ENCODE data around the gene CHST3.
"Not testable (repeated sequence)": the region's sequence is repeated elsewhere in the genome, so short reads cannot be mapped to it uniquely, and the experiment has no call there.

CHST3 gene

DNA sequence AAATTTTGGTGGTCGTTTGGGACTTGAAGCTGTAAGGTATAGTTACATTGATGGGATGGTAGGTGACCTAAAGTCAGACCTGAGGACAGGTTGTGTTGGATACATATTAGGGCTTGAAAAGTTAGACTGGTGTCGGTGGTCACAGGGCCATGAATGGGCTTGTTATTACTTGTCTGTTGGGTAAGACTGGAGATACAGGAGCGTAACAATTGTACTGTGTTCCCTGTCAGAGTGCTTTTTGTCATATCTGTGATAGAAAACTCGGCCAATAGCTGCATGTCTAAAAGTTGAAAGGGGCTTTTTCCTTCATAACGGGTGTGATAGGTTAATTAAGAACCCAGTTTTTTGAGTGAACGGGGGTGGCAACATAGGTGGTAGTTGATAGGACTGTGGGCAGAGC lies 13.5 kb upstream of the CHST3 start:
- DNase-seq: no peak

DNA sequence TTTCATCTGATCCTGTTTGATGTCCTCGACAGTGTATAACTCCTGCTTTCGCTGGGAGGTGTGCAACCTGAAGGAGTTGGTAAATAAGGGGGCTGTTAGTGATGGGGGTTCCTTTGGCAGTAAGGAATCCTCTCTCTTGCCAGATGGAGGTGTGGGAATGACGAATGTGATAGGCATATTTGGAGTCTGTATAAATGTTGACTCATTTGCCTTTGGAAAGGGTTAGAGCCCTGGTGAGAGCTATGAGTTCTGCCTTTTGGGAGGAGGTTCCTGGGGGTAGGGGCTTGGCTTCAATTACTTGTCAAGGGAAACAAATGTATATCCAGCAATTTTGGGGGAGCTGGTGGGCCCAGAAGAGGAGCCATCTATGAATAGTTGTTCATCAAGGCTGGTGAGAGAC lies 11.4 kb upstream of the CHST3 start:
- no peak for DNase-seq

DNA sequence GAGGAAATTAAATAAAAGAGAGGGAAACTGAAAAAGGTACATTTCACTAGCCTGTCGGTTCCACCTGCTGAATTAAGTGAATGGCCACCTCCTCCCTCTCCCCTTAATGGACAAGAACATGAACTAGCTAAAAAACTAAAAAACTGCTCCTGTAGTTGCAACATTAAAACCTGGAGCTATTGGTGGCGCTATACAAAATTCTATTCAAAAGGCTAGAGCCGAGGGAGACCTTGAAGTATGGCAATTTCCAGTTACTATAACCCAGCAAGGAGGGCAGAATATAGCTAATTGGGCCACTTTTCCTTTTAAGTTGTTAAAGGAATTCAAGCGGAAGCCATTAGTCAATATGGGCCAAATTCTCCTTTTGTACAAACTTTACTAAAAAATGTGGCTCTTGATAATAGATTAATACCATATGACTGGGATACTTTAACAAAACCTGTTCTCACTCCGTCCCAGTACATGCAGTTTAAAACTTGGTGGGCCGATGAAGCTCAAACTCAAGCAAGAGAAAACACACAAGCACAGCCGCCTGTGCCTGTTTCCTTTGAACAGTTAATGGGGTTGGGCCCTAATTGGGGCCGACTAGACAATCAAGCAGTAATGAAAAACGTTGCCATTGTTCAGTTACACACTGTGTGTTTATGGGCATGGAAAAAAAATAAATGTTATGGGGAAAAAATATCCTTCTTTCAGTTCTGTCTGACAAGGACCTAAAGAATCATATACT lies 6.5 kb upstream of the CHST3 start:
- no peak for DNase-seq

DNA sequence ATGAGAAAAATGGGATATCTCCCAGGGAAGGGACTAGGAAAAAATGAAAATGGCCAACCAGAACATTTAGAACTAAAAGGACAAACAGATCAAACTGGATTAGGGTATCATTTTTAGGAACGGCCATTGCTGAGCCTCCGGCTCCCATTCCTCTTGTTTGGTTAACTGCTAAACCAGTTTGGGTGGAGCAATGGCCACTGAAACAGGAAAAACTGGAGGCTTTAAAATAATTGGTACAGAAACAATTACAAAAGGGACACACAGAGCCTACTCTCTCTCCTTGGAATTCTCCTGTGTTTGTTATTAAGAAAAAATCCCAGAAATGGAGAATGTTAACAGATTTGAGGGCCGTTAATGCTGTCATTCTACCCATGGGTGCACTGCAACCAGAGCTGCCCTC lies 4.7 kb upstream of the CHST3 start:
- no peak for DNase-seq

DNA sequence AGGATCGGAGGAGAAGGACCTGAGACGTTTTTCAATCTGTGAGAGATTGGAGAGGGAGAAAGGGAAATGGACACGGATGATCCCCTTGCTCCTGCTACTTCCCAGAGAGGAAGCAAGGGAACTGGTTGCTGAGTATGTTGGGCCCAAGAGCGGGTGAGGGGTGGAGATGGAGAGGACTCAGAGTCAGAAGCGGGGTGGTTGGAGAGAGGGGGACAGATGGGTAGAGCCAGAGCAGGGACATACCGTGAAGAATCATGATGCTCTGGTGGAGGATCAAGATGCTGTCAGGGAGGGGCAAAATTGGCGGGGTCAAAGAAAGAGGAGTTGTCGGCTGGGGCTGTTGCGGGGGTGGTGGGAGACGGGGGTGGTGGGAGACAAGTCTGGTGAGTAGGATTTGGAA lies 2.4 kb upstream of the CHST3 start:
- DNase-seq: no peak

DNA sequence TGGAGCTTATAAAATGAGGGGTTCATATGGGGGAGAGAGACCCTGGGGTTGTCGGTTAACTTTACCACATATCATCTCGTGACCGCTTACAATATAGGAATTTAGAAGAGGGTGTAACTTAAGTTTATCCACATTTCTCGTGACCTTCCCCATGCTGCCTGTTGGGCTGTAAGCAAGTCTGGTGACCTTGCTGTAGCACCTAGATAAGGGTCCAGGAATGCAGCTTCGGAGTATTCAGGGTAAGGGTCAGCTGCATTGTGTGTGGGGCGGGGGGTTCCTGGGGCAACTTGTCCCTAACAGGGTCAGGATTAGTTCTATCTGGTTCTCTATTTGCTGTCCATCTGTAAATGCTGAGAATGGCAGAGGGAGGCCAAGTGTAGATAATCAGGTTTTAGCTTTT lies 1.3 kb upstream of the CHST3 start:
- no peak for DNase-seq

DNA sequence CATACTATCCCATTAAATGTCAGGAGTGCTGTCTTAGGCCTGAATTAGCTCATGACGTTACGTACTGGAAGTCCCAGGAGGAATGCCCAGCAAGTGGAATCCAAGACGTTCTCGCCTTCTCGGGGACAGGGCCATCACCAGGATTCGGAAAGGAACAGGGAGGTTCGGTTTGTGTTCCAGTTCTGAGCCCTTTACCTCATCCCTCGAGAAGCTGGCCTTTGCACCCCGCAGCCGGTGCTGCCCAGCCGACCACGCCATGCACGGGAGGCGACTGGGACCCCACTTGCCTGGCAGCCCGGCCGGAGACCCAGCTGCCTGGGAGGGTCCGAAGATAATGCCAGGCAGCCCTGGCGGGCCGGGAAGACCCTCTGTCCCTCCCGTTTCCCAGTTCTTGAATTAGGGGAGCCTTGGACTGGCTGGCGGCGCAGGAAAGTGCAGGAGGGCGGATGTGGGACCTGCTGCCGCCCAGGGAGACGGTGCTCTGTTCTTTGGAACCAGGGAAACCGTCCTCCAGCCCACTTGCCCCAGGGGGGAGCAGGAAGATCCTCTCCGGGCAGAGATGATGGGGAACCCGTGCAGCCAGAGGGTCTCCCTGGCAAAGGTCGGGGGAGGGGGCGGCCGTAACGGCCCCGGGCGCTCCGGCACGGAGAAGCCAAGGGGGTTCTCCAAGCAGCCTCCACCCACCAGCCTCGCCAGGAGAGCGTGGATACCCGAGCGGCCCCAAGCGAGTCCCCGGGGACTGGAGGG lies 671 bp upstream of the CHST3 start:
- no peak for DNase-seq

DNA sequence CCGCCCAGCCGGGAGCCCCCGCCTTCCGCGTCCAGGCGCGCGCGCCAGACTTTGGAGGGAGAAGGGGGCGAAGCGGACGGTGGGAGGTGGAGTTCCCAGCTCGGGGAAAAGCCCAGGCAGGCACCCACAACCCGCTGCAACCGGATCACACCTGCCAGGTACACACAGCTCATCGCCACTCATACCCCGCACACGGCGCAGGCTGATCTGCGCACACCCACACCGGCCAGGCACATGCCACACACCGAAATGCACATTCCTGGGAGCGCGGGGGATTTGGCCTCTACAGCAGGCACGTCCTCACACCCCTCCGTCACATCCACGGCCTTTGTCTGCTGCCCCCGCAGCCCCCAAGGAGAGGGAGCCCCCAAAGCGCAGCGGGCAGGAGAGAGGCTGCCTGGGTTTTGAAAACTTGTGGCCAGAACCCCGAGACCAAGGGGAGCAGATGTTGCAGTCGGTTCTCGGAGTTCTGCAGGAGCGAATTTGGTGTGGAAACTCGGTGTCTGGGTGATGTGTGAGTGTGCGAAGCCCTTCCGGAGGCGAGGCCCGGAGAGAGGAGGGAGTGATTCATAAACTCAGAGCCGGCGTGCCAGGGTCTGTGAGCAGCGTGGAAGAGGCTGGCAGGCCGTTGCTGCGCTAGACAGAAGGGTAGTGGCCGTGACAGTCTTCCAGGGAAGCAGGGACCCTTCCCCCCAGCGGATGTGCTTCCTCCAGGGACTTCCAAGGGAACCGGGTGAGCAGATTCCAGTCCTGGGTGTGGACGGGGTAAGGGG lies 734 bp downstream of the CHST3 start:
- DNase-seq: peak in 1 of 2 experiments; percentile 36

DNA sequence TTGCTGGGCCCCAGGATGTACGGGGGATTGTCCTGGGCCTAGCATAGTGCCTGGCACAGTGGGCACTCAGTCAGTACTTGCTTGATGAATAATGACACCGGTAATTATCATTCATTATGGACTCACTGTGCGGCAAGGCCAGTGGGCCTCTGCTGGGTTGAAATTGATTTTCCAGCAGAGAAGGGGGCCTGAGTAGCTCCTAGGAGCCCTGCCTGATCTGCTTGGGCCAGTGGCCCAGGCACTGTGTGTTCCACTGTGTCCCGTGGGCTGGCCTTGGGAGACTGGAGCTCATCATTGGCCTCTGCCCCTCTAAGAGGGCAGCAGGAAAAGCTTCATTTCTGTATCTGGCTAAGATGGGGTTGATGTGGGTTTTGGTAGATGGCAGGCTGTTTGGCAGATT lies 1.4 kb downstream of the CHST3 start:
- no peak for DNase-seq

DNA sequence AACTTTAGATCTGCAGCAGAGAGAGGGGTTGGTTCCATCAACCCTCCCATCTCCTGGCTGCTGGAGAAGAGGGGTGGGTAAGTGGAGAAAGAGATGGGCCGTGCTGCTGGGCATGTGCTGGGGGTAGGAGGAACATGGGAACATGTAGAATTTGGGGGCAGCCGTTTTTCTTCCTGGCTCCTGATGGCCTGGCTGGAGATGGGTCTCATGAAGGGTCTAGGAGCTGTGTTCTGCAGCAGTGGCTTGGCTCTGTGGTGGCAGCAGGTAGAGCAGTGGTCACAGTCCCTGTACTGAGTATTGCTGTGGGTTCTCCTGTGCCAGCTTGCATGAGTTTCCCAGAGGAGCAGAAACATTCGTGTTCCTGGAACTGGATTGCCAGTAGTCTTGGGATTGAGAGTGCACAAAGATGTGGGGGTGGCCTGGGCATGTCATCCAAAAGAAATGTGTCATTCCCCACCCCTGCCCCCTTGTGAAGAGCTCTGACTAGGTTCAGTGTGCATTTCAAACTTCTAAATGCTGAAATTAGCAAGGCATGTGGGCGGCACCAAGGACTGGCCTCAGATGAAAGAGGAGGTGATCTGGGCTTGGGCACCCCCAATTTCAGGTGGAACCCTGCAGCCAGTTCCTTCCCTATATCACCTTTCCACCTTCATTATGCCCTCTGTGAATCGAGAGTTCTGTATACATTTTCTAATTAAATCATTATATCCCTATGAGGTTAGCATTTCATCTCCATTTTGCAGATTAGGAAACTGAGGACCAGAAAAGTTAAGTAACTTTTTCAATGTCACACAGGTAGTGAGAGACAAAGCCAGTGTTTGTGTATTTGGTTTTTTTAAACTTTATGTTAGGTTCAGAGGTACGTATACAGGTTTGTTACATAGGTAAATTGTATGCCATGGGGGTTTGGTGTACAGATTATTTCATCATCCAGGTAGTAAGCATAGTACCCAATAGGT lies 2.1 kb downstream of the CHST3 start:
- DNase-seq: no peak

DNA sequence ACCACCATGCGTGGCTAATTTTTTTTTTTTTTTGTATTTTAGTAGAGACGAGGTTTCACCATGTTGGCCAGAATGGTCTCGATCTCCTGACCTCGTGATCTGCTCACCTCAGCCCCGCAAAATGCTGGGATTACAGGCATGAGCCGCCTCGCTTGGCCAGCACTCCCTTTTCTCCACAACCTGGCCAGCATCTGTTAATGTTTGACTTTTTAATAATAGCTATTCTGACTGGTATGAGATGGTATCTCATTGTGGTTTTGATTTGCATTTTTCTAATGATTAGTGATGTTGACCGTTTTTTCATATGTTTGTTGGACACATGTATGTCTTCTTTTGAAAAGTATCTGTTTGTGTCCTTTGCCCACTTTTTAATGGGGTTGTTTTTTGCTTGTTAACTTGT lies 3.8 kb downstream of the CHST3 start:
- not testable (repeated sequence) for DNase-seq

DNA sequence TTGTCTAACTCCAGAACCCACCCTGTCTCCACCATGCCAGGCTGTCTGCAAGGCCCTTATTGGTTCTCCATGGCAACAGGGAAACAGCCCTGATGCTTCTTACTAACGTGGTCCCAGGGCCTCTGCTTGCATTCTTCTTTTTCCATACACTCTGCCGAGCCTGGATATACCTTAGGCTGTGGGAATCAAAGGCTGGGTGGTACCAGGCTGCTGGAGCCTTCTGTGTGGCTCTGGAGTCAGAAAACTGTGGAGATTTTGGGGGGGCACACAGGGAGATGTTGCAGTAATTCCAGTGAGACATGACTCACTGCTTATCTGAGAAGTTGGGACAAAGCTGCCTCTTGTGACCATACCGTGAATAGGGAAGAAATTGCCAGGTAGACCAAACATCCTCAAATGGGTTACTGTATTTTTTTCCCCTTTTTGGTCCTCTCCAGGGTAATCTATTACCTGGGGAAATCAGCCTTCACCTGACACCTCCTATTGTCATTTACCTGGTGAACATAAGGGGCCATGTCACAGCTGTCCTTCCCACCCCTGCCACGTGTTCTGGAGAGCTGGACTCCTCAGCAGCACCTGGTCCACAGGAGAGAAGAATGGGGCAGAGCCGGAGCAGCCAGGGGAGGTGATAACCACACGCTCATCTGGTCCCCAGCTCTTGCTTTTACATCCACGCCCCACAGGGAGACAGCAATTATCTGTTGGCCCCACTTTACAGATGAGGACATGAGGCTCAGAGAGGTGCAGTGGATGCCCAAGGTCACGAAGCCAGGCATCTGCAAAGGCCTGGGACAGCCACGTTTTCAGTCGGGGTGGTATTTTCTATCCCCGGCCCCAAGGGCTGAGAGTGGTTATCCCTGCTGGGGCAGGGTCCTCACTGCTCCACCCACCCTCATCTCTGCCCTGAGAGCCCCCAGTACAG lies 4.6 kb downstream of the CHST3 start:
- no peak for DNase-seq

DNA sequence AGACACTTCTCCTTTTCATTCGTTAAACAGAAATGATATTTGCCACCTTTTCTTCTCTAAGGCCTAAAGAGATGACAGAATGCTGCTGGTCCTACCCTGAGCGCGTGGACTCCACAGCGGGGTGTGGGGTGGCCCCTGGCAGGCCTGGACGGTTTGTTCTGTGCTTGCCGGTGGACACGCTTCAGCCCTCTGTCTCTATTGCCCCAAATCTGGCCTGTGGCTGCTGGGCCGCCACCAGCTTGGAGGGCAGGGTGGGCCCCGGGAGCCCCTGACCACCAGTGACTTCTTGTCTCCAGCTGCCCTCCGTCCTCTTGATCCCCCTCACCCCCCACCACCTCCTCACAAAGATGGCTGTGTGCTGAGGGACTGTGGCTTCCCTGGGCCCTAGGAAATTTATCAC lies 5.7 kb downstream of the CHST3 start:
- DNase-seq: no peak

DNA sequence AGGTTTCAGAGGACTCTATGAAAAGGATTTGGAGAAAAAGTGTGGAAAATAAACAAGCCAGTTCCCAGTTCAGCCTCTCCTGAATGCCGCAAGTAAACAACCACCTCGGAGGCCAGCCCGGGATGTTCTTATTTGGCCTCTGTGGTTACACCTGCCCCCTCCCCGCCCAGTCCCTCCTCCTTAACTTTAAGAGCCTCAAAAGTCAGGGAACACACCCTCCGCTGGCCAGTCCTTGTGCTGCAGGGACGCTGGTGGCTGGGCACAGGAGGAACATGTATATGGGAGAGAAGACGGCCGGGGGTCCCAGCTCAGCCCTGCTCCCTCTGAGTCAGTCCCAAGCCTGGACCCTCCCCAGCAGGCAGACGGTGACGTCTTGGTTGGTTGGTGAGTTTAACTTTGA lies 6.1 kb downstream of the CHST3 start:
- no peak for DNase-seq

DNA sequence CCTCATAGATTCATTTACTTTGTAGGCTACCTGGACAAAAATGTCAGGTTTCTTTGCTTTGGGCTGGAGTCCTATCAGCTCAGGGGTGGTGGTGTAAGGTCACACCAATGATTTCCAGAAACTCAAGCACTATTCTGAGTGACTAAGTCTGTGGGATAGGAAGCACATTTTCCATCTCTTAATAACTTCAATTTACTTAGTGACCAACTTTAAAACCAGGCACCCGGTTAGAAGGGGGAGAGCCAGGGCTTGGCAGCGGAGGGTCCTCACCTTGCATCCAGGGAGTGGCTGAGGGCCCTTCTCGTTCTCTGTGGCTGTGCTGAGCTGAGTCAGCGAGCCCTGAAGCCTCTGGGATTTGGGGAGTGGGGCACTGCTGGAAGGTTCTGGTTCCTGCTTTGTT lies 6.7 kb downstream of the CHST3 start:
- no peak for DNase-seq

DNA sequence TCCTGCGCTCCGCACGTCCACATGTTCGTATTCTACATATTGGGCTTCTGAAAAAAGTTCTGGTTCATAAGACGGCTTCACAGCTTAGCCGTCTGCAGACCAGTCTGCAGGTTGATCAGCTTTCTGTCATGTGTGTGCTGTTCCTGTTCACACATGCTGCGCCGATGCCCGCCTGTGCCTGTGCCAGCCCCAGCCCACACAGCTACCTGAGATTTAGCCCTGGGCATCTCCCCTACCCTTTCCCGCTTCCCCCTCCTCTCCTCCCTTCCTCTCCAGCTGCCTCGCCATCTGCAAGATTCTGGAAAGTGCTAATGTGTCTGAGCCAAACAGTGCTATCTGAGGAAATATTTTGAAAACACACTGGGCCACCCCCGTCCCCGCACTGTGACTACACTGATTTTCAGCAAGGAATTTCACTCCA lies 7.1 kb downstream of the CHST3 start:
- no peak for DNase-seq

DNA sequence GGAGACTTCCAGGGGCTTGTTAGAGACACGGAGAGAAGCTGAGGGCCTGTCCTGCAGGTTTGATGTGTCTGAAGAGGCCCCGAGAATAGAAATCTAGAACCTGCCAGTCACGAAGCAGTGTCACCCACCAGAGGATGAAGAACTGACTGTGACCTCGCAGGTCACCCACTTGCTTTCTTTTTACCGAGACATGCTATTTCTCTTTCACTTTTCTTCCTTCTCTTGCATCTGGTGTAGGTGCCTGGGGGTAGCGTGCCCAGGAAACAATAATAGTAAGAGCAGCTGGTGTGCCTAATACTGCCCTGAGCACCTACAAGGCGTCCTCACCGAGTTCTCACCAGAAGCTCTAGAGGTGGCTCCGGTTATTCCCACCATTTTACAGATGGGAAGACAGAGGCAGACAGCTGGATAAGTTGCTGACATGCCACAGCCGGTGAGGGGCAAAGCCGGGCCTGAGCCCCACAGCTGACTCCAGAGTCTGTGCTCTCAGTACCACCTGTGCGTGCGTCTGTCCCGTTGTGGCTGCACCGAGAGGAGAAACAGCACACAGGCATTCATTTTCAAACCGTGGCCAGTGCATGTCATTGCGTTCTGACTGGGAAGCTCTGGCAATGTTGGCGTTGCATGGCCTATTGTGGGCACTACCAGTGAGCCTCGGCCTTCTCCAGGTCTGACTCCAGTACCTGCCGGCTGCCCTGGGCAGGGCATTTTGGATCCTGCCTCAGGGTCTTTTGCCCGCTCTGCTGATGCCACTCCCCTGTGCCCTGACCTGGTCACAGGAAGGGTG lies 7.8 kb downstream of the CHST3 start:
- DNase-seq: no peak

DNA sequence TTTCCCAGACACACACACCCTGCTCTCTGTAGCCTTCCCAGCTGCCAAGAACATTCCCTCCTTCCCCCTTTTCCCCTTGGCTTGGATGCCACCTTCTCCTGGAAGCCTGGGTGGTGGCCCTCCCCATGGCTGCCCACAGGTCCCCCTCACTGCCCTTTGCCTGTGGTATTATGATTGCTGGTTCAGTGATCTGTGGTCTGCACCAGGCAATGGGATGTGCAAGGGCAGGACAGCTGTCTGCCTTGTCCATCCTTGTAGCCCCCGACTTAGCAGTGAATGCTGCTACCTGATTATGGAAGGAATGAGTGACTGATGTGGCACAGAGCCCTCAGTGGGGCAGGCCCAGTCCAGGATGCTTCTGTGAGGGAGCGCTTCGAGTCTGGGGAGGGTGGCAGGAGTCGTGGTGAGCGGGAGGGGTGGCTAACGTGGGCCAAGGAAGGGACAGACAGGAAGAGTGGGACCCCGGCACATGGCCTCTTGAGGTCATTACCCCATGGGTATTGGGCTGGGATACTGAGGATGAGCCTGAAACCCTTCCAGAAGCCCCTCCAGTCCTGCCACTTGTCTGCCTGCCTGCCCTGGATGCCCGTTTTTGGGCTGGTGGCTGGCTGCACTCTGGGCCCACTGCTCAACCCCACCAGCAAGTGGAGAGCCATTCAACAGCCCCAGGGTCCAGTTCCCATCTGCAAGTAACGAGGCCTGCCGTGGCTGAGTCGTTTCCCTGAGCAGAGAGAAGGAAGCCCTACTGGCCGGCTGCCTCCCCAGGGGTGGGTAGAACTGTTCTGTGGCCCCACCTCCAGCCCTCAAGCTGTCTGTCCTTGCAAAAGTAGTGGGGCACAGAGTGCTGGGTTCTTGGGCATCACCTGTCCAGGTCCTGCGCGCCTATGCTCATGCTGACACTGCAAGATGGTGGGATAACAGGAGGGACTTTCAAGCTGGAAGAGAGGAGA lies 8.8 kb downstream of the CHST3 start:
- DNase-seq: no peak

DNA sequence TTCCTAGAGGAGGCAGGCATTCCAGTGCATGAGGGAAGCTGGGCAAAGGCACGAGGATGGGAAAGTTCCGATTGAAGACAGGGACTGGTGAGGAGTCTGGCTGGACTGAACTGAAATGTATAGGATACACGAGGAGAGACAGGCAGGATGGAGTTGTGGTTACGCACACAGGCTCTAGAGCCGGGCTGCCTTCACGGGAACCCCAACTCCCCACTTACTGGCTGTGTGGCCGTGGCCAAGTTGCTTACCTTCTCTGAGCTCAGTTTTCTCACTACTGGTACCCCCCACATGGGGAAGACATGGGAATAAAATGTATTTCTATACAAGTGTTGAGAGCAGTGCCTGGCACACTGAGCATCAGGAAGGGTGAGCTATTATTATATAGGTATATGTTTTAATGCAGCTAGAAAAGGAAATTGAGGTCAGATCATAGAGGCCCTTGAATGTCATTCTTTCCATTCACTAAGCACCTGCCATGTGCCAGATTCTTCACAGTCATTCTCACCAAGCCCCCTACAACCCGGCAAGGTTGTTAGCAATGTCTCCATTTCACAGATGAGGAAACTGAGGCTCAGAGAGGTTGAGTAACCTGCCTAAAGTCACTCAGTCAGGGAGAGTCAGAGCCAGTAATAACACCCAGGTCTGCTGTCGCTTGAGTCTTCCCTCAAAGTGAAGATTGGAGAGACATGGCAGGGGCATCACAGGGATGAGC lies 9.7 kb downstream of the CHST3 start:
- no peak for DNase-seq

All from SW 1271 (cell line).